ENCODE results near the gene C17orf67.

DNA sequence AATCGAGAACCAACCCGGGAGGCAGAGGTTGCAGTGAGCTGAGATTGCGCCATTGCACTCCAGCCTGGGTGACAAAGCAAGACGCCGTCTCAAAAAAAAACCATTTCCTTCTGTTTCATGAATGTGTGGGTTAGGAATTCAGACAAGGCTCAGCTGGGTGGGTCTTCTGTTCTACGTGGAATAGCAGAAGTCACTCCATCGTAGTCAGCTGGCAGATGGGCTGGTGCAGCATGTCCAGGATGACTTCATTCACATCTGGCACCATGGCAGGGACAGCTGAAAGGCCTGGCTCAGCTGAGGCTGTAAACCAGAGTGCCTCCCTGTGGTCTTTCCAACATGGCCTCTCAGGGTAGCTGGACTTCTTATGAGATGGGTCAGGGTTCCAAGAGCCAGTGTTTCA, 89.0 kb downstream of the C17orf67 start:
- TF ChIP-seq, protein P1, sequence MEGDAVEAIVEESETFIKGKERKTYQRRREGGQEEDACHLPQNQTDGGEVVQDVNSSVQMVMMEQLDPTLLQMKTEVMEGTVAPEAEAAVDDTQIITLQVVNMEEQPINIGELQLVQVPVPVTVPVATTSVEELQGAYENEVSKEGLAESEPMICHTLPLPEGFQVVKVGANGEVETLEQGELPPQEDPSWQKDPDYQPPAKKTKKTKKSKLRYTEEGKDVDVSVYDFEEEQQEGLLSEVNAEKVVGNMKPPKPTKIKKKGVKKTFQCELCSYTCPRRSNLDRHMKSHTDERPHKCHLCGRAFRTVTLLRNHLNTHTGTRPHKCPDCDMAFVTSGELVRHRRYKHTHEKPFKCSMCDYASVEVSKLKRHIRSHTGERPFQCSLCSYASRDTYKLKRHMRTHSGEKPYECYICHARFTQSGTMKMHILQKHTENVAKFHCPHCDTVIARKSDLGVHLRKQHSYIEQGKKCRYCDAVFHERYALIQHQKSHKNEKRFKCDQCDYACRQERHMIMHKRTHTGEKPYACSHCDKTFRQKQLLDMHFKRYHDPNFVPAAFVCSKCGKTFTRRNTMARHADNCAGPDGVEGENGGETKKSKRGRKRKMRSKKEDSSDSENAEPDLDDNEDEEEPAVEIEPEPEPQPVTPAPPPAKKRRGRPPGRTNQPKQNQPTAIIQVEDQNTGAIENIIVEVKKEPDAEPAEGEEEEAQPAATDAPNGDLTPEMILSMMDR (IDR thresholded peaks at IDR 0.05; ENCODE audit: poor library complexity, severe bottlenecking), result no peak
- TF ChIP-seq RAD21 (conservative IDR thresholded peaks at IDR 0.05), result no peak
- TF ChIP-seq TAF1 (IDR thresholded peaks at IDR 0.05; ENCODE audit: low read depth), result no peak
- no peak for TF ChIP-seq EP300 (conservative IDR thresholded peaks at IDR 0.05; ENCODE audit: poor library complexity, severe bottlenecking)
- TF ChIP-seq POLR2AphosphoS5 (IDR thresholded peaks at IDR 0.05), result no peak
- TF ChIP-seq, protein P2, sequence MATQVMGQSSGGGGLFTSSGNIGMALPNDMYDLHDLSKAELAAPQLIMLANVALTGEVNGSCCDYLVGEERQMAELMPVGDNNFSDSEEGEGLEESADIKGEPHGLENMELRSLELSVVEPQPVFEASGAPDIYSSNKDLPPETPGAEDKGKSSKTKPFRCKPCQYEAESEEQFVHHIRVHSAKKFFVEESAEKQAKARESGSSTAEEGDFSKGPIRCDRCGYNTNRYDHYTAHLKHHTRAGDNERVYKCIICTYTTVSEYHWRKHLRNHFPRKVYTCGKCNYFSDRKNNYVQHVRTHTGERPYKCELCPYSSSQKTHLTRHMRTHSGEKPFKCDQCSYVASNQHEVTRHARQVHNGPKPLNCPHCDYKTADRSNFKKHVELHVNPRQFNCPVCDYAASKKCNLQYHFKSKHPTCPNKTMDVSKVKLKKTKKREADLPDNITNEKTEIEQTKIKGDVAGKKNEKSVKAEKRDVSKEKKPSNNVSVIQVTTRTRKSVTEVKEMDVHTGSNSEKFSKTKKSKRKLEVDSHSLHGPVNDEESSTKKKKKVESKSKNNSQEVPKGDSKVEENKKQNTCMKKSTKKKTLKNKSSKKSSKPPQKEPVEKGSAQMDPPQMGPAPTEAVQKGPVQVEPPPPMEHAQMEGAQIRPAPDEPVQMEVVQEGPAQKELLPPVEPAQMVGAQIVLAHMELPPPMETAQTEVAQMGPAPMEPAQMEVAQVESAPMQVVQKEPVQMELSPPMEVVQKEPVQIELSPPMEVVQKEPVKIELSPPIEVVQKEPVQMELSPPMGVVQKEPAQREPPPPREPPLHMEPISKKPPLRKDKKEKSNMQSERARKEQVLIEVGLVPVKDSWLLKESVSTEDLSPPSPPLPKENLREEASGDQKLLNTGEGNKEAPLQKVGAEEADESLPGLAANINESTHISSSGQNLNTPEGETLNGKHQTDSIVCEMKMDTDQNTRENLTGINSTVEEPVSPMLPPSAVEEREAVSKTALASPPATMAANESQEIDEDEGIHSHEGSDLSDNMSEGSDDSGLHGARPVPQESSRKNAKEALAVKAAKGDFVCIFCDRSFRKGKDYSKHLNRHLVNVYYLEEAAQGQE (IDR thresholded peaks at IDR 0.05; ENCODE audit: borderline replicate concordance), result no peak
- no peak for TF ChIP-seq EZH2 (IDR thresholded peaks at IDR 0.05; ENCODE audit: borderline replicate concordance, insufficient read depth, low read length, poor library complexity, severe bottlenecking)
- no peak for TF ChIP-seq SMC3 (conservative IDR thresholded peaks at IDR 0.05; ENCODE audit: poor library complexity)

Measured in neural cell (in vitro differentiated cells).